GM23338 (cell line): ENCODE measurements around the gene RPEL1. TPM values are rescaled to one million over a fixed set of nuclear protein-coding genes. Genes with fewer than 3 reads are reported as not detected.

Source experiments
- ATAC-seq: fragments of 200-7000 bp; cut with Tn5 transposase; 3 replicates; pipeline ENCODE4 v1.9.1; 2020
- DNase-seq: peaks from one replicate; pipeline ENCODE4 v3.0.0-alpha.2; 2015; ENCODE audit warnings: low spot score
- H2AFZ ChIP-seq: fragments of 200-600 bp; sonication (generic); 2 replicates; pipeline ENCODE4 v1.8.0; 2016; ENCODE audit warnings: antibody characterized with exemption, mild to moderate bottlenecking, moderate library complexity
- H3F3A ChIP-seq: fragments of 200-600 bp; sonication (generic); replicated peaks from 2 replicates; pipeline ENCODE4 v1.8.0; 2017; ENCODE audit warnings: antibody characterized with exemption, mixed run types, low read depth
- H3K27ac ChIP-seq: fragments of 200-600 bp; sonication (generic); 2 replicates; pipeline ENCODE4 v1.6.1; 2016; ENCODE audit warnings: low read depth
- H3K27me3 ChIP-seq: fragments of 200-600 bp; sonication (generic); 2 replicates; pipeline ENCODE4 v1.8.0; 2016; ENCODE audit warnings: mild to moderate bottlenecking, mixed run types, moderate library complexity; ENCODE audit not compliant: insufficient read depth
- H3K36me3 ChIP-seq: fragments of 200-600 bp; sonication (generic); 2 replicates; pipeline ENCODE4 v1.8.0; 2016; ENCODE audit warnings: mild to moderate bottlenecking; ENCODE audit not compliant: insufficient read depth
- H3K4me1 ChIP-seq: fragments of 200-600 bp; sonication (generic); 2 replicates; pipeline ENCODE4 v1.8.0; 2016; ENCODE audit warnings: mild to moderate bottlenecking, moderate library complexity; ENCODE audit not compliant: insufficient read depth
- H3K4me2 ChIP-seq: fragments of 200-600 bp; sonication (generic); 2 replicates; pipeline ENCODE4 v1.7.1; 2017; ENCODE audit warnings: mixed run types
- H3K4me3 ChIP-seq: fragments of 200-600 bp; sonication (generic); 2 replicates; pipeline ENCODE4 v1.6.1; 2016; ENCODE audit warnings: mixed run types
- H3K79me2 ChIP-seq: fragments of 200-600 bp; sonication (generic); replicated peaks from 2 replicates; pipeline ENCODE4 v1.8.0; 2017; ENCODE audit warnings: mild to moderate bottlenecking; ENCODE audit not compliant: insufficient read depth
- H3K9me2 ChIP-seq: fragments of 200-600 bp; sonication (generic); 2 replicates; pipeline ENCODE4 v1.8.0; 2017; ENCODE audit not compliant: insufficient read depth
- H4K20me1 ChIP-seq: fragments of 200-600 bp; sonication (generic); replicated peaks from 2 replicates; pipeline ENCODE4 v1.8.0; 2017; ENCODE audit warnings: mild to moderate bottlenecking; ENCODE audit not compliant: insufficient read depth
- H3K27ac Mint-ChIP-seq: 2 replicates; pipeline ENCODE4 v1.8.0; 2020; ENCODE audit warnings: inconsistent platforms, mild to moderate bottlenecking, moderate library complexity, mixed read lengths
- H3K27me3 Mint-ChIP-seq: 3 replicates; pipeline ENCODE4 v1.8.0; 2022; ENCODE audit warnings: low read depth, mild to moderate bottlenecking, moderate library complexity, mixed read lengths, inconsistent platforms; ENCODE audit not compliant: insufficient read depth, poor library complexity
- H3K36me3 Mint-ChIP-seq: 3 replicates; pipeline ENCODE4 v1.8.0; 2021; ENCODE audit warnings: low read depth, mild to moderate bottlenecking, inconsistent platforms, moderate library complexity, mixed read lengths
- H3K4me1 Mint-ChIP-seq: 3 replicates; pipeline ENCODE4 v1.8.0; 2020; ENCODE audit warnings: mild to moderate bottlenecking, inconsistent platforms, mixed read lengths
- H3K4me3 Mint-ChIP-seq: 3 replicates; pipeline ENCODE4 v1.8.0; 2021; ENCODE audit warnings: moderate library complexity, mild to moderate bottlenecking, inconsistent platforms, mixed read lengths
- H3K9me3 Mint-ChIP-seq: 3 replicates; pipeline ENCODE4 v1.8.0; 2020; ENCODE audit warnings: moderate library complexity, mild to moderate bottlenecking, inconsistent platforms, mixed read lengths
- CREB1 ChIP-seq: fragments of 250-450 bp; sonication (Bioruptor Pico); IDR thresholded peaks from 2 replicates; pipeline ENCODE4 v1.5.0; 2020; ENCODE audit warnings: low read depth, mild to moderate bottlenecking, moderate library complexity
- EZH2 ChIP-seq: fragments of 200-600 bp; sonication (generic); IDR thresholded peaks from one replicate; pipeline ENCODE4 v1.8.0; 2017; ENCODE audit warnings: antibody characterized with exemption, mild to moderate bottlenecking, low read depth; ENCODE audit not compliant: unreplicated experiment
- EZH2phosphoT487 ChIP-seq: fragments of 200-600 bp; sonication (generic); IDR thresholded peaks from one replicate; pipeline ENCODE4 v1.8.1; 2018; ENCODE audit warnings: antibody characterized with exemption; ENCODE audit not compliant: unreplicated experiment
- JUNB ChIP-seq: IDR thresholded peaks from one replicate; pipeline ENCODE4 v1.6.1; 2016; ENCODE audit warnings: antibody characterized with exemption; ENCODE audit not compliant: unreplicated experiment
- NANOG ChIP-seq: IDR thresholded peaks from 2 replicates; pipeline ENCODE4 v1.6.1; 2016; ENCODE audit warnings: antibody characterized with exemption, borderline replicate concordance
- POLR2AphosphoS5 ChIP-seq: IDR thresholded peaks from 2 replicates; pipeline ENCODE4 v1.6.1; 2016; ENCODE audit warnings: antibody characterized with exemption, low read depth
- STAT1 ChIP-seq: IDR thresholded peaks from one replicate; pipeline ENCODE4 v1.6.1; 2016; ENCODE audit warnings: antibody characterized with exemption; ENCODE audit not compliant: unreplicated experiment
- ZNF114 ChIP-seq: fragments of 250-450 bp; sonication (Bioruptor Pico); IDR thresholded peaks from 2 replicates; pipeline ENCODE4 v1.5.0; 2020; ENCODE audit warnings: mild to moderate bottlenecking, moderate library complexity
- ZNF331 ChIP-seq: fragments of 250-450 bp; sonication (Bioruptor Pico); IDR thresholded peaks from 2 replicates; pipeline ENCODE4 v1.5.0; 2020; ENCODE audit warnings: low read depth, mild to moderate bottlenecking, moderate library complexity
- ZNF462 ChIP-seq: fragments of 250-450 bp; sonication (Bioruptor Pico); IDR thresholded peaks from 2 replicates; pipeline ENCODE4 v1.5.0; 2020; ENCODE audit warnings: mild to moderate bottlenecking, moderate library complexity
- polyA plus RNA-seq: library from polyadenylated mRNA; unstranded; fragments of >200 nt; fragmentation: Nextera tagmentation; extraction: Ambion mirVana; gene quantifications from 2 replicates; pipeline ENCODE4 v1.2.1, GENCODE V29; 2016
- total RNA-seq: library from RNA; depleted of rRNA; stranded (reverse); fragments of >200 nt; shearing (Covaris generic); gene quantifications from 2 replicates; pipeline ENCODE4 v1.2.3, GENCODE V29; 2014
- TF ChIP-seq, protein P1 (sequence below): IDR thresholded peaks from 2 replicates; pipeline ENCODE4 v1.6.1; 2016; ENCODE audit warnings: antibody characterized with exemption
- TF ChIP-seq, protein P2 (sequence below), 2 experiments: fragments of 200-600 bp in 1 of 2; sonication (generic) in 1 of 2; conservative IDR thresholded peaks; 2 replicates each; pipeline versions ENCODE4 v1.5.1 to v1.6.1; 2016 to 2017; ENCODE audit warnings: antibody characterized with exemption in 2 of 2, low read depth in 2 of 2, mild to moderate bottlenecking in 2 of 2, moderate library complexity in 1 of 2

Gene RPEL1
- total and polyA plus RNA-seq, 2 experiments from 2014 or later = not detected

DNA sequence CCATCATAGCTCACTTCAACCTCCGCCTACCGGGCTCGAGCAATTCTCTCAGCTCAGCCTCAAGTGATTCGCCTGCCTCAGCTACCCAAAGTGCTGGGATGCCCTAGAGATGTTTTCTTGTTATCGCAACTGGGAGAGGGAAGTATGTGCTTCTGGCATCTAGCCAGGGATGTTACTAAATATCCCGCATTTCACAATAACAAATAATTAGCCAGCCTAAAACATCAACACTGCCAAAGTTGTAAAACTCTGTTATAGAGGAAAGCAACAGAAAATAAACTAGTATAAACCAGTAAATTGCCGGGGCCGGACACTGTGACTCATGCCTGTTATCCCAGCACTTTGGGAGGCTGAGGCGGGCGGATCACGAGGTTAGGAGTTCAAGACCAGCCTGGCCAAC is 38.5 kb downstream of the RPEL1 start (continued):
- TF ChIP-seq ZNF462 (CRISPR knock-in tag) (no peak), POLR2AphosphoS5 (no peak), JUNB (no peak)
- TF ChIP-seq, protein P1, sequence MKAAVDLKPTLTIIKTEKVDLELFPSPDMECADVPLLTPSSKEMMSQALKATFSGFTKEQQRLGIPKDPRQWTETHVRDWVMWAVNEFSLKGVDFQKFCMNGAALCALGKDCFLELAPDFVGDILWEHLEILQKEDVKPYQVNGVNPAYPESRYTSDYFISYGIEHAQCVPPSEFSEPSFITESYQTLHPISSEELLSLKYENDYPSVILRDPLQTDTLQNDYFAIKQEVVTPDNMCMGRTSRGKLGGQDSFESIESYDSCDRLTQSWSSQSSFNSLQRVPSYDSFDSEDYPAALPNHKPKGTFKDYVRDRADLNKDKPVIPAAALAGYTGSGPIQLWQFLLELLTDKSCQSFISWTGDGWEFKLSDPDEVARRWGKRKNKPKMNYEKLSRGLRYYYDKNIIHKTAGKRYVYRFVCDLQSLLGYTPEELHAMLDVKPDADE = no peak

DNA sequence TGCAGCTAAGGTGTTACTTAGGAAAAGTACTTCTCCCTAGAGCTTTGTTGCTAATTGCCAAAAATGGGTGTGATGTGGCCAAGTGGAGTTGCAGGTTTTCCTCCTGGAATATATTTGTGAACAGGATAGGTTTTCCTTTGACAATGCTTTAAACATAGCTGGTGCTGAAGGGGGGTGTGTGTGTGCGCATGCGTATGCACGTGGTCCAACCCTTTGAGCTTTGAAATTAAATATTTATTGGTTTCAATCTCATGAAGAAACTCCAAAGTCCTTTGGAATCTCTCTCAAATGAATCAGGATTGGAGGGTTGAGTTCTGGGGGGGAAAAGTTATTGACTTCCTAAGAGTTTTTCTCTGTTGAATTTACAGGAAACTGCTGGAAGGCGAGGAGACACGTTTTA is 42.3 kb downstream of the RPEL1 start:
- Histone ChIP-seq H3K79me2 (no peaks in the 10 kb centered on the region), H3K4me3 (no peak overlapping the region), H3K4me1 (no peaks in the 10 kb centered on the region), H3F3A (no peaks in the 10 kb centered on the region), H3K27me3 (no peaks in the 10 kb centered on the region), H3K27ac (no peak overlapping the region), H3K9me2 (no peaks in the 10 kb centered on the region), H3K4me2 (no peak overlapping the region), H4K20me1 (no peaks in the 10 kb centered on the region), H3K36me3 (no peaks in the 10 kb centered on the region), H2AFZ (no peak overlapping the region)
- Mint-ChIP-seq H3K4me1 (no peaks in the 10 kb centered on the region), H3K4me3 (no peak overlapping the region), H3K36me3 (no peaks in the 10 kb centered on the region), H3K27ac (no peak overlapping the region), H3K27me3 (peaks cover 2% of the 10 kb centered on the region), H3K9me3 (no peaks in the 10 kb centered on the region)
- no peak for TF ChIP-seq EZH2phosphoT487
- TF ChIP-seq JUNB = no peak
- TF ChIP-seq EZH2 = no peak
- no peak for TF ChIP-seq NANOG
- TF ChIP-seq, protein P1 = no peak
- TF ChIP-seq ZNF114 (CRISPR knock-in tag) = no peak
- TF ChIP-seq, protein P2, sequence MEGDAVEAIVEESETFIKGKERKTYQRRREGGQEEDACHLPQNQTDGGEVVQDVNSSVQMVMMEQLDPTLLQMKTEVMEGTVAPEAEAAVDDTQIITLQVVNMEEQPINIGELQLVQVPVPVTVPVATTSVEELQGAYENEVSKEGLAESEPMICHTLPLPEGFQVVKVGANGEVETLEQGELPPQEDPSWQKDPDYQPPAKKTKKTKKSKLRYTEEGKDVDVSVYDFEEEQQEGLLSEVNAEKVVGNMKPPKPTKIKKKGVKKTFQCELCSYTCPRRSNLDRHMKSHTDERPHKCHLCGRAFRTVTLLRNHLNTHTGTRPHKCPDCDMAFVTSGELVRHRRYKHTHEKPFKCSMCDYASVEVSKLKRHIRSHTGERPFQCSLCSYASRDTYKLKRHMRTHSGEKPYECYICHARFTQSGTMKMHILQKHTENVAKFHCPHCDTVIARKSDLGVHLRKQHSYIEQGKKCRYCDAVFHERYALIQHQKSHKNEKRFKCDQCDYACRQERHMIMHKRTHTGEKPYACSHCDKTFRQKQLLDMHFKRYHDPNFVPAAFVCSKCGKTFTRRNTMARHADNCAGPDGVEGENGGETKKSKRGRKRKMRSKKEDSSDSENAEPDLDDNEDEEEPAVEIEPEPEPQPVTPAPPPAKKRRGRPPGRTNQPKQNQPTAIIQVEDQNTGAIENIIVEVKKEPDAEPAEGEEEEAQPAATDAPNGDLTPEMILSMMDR (conservative IDR thresholded peaks at IDR 0.05; ENCODE audit: low read depth in 2 of 2) = no peak
- TF ChIP-seq ZNF331 (CRISPR knock-in tag) = no peak
- no peak for TF ChIP-seq POLR2AphosphoS5
- no peak for TF ChIP-seq STAT1
- no peak for TF ChIP-seq CREB1
- DNase-seq (no peak), ATAC-seq (no peak)
